Measurements from ENCODE around the gene HBEGF.
A peak's percentile ranks its signal among the peaks of the same experiment; 100 is the strongest.
"Not testable (repeated sequence)": the region's sequence is repeated elsewhere in the genome, so short reads cannot be mapped to it uniquely, and the experiment has no call there.

HBEGF gene

GRCh38 chr5:140360681-140361479 lies 14.5 kb upstream of the HBEGF start:
- DNase-seq = no peak

GRCh38 chr5:140360101-140360500 lies 13.7 kb upstream of the HBEGF start, which contains the start of gene SLC4A9:
Gene SLC4A9, plus strand, starts transcription at chr5:140360194. Its CDS starts 43 bp downstream, at chr5:140360237.
- no peak for DNase-seq

GRCh38 chr5:140358738-140359310 lies 12.4 kb upstream of the HBEGF start:
- no peak for DNase-seq

GRCh38 chr5:140357726-140358093 lies 11.3 kb upstream of the HBEGF start:
- DNase-seq = peak; percentile 90

- DNase-seq = no peak
Observed at GRCh38 chr5:140356853-140357725, 10.7 kb upstream of the HBEGF start.

- no peak for DNase-seq
Observed at GRCh38 chr5:140355546-140355945, 9.1 kb upstream of the HBEGF start.

- DNase-seq = peak; percentile 91
Observed at GRCh38 chr5:140351609-140352334, 5.4 kb upstream of the HBEGF start.

GRCh38 chr5:140349244-140349643 lies 2.8 kb upstream of the HBEGF start:
- DNase-seq = no peak

GRCh38 chr5:140348104-140348503 lies 1.7 kb upstream of the HBEGF start:
- DNase-seq = no peak

- DNase-seq = no peak
Observed at GRCh38 chr5:140347360-140347759, 957 bp upstream of the HBEGF start.

GRCh38 chr5:140345919-140346347 lies 470 bp downstream of the HBEGF start:
- DNase-seq = no peak

GRCh38 chr5:140344683-140345423 lies 1.6 kb downstream of the HBEGF start:
- DNase-seq = peak; percentile 35

- not testable (repeated sequence) for DNase-seq
Observed at GRCh38 chr5:140343849-140344248, 2.6 kb downstream of the HBEGF start.

GRCh38 chr5:140342896-140343295 lies 3.5 kb downstream of the HBEGF start:
- DNase-seq = peak; percentile 30

GRCh38 chr5:140342287-140342686 lies 4.1 kb downstream of the HBEGF start:
- DNase-seq = peak; percentile 87

- no peak for DNase-seq
Observed at GRCh38 chr5:140341591-140341990, 4.8 kb downstream of the HBEGF start.

- no peak for DNase-seq
Observed at GRCh38 chr5:140340605-140341121, 5.7 kb downstream of the HBEGF start.

GRCh38 chr5:140339636-140340035 lies 6.8 kb downstream of the HBEGF start:
- DNase-seq = peak; percentile 13

- DNase-seq = no peak
Observed at GRCh38 chr5:140338908-140339307, 7.5 kb downstream of the HBEGF start.

- no peak for DNase-seq
Observed at GRCh38 chr5:140338336-140338735, 8.1 kb downstream of the HBEGF start.

- DNase-seq = no peak
Observed at GRCh38 chr5:140337880-140338279, 8.5 kb downstream of the HBEGF start.

GRCh38 chr5:140336388-140336787 lies 10.0 kb downstream of the HBEGF start:
- no peak for DNase-seq
